IPS-NIHi11 (cell line): ENCODE measurements around the gene OR6K6.

ENCODE experiments used
- DNase-seq: peaks from one replicate; pipeline ENCODE4 v3.0.0; 2012; ENCODE audit warnings: mixed read lengths, low spot score

OR6K6 gene, protein sequence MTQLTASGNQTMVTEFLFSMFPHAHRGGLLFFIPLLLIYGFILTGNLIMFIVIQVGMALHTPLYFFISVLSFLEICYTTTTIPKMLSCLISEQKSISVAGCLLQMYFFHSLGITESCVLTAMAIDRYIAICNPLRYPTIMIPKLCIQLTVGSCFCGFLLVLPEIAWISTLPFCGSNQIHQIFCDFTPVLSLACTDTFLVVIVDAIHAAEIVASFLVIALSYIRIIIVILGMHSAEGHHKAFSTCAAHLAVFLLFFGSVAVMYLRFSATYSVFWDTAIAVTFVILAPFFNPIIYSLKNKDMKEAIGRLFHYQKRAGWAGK

GRCh38 chr1:158754420-158754819 lies at the start of gene OR6K6:
OR6K6 (plus strand) TSS chr1:158754720; CDS start chr1:158754888, 168 bp downstream.
- no peak for DNase-seq

DNA sequence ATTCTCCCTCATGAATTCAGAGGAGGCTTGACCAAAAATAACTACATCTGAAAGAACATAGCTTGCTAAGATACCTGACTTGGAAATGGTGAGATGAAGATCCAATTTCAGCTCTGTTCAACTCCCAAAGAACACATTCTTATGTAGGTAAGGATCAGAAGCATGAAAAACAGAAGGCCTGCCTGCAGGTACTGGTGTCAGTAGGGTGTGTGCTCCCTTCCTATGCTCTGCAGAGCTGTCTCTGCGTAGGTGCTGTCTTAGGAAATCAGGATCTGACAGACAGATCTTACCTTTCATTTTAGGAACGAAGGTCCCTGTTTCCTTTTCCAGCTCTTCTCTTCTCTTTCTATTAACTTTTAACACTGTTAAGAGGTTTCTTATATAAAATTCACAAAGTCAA lies 48.4 kb upstream of the OR6K6 start:
- no peak for DNase-seq

GRCh38 chr1:158711098-158711497 lies 43.4 kb upstream of the OR6K6 start:
- DNase-seq = no peak

DNA sequence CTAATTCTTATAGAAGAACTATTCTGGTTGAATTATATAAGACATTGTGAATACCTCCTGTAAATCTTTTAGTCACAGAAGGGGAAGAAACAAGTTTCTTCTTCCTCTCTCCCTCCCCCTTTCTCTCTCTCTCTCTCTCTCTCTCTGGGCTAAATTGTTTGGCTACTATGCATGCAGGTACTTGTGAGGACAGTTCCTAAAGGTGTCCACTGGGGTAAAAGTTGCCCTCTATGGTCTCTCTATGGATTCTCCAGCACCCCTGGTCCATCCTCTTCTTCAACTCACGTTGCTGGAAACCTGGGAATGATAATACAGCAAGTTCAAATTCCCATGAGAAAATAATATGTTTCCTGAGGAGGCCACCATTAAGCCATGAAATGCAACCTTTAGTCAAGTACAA lies 39.8 kb upstream of the OR6K6 start:
- DNase-seq = no peak

- DNase-seq = no peak
Observed at GRCh38 chr1:158716335-158716734, 38.2 kb upstream of the OR6K6 start.

DNA sequence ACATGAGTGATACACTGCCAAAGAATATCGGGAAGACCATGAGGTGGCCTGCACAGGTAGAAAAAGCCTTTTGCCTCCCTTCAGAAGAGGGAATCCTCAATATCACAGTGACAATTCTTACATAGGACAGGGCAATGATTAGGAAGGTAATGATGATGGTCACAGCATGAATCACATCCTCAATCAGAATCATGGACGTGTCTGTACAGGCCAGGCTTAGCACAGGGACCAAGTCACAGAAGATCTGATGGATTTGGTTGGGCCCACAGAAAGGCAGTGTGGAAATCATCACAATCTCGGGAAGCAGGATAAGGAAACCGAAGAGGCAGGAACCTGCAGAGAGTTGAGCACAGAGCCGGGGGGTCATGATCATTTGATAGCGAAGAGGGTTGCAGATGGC lies 37.2 kb upstream of the OR6K6 start:
- no peak for DNase-seq

GRCh38 chr1:158719664-158720063 lies 34.9 kb upstream of the OR6K6 start:
- no peak for DNase-seq

GRCh38 chr1:158720620-158721019 lies 33.9 kb upstream of the OR6K6 start, which contains the start of gene OR6K3:
OR6K3 (minus strand) TSS chr1:158720720; CDS start chr1:158718115, 2,605 bp downstream.
- DNase-seq = no peak

DNA sequence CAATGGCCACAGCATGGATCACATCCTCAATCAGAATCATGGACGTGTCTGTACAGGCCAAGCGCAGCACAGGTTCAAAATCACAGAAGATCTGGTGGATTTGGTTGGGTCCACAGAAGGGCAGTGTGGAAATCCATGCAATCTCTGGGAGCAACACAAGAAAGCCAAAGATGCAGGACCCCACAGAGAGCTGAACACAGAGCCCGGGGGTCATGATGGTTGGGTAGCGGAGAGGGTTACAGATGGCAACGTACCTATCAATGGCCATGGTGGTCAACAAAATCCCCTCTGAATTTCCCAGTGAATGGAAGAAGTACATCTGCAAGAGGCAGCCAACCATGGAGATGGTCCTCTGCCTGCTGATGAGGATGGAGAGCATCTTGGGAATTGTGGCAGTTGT lies 30.1 kb upstream of the OR6K6 start:
- no peak for DNase-seq

GRCh38 chr1:158728510-158729225 lies 25.9 kb upstream of the OR6K6 start:
- DNase-seq = no peak

- no peak for DNase-seq
Observed at GRCh38 chr1:158730453-158730852, 24.1 kb upstream of the OR6K6 start.

GRCh38 chr1:158731707-158732106 lies 22.8 kb upstream of the OR6K6 start:
- DNase-seq = no peak

DNA sequence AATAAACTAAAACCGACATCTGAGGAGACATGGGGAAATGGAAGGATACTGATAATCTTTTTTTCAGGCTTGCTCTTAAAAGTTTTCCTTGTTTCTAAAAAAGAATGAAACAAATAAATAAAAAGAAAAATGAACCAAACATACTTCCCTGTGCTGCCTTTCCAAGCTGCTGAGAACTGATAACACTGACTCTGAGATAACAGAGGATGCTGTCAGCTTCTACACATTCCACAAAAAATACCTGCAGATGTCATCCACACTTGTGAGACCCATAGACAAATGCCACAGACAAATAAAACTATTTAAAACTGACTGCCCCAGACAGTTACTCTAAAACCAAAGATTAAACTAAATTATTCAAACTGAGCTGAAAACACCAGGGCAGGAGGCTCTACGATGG lies 22.0 kb upstream of the OR6K6 start:
- no peak for DNase-seq

DNA sequence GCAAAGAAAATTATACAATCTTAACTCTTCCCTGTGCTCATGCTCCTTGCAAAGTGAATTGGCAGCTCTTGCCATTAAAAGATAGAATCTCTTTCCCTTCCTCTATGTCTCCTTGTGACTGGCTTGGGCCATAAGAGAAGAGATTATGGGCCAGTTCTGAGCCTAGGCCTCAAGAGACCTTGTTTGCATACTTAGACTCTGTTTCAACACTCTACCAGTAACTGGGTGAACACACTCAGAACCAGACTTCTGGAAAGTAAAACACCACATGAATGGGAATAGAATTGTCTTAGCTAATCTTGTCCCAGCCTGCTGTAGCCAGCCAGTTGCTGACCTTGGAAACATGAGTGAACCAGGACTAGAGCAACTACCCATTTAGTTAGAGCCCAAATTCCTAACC lies 18.7 kb upstream of the OR6K6 start:
- DNase-seq = no peak

DNA sequence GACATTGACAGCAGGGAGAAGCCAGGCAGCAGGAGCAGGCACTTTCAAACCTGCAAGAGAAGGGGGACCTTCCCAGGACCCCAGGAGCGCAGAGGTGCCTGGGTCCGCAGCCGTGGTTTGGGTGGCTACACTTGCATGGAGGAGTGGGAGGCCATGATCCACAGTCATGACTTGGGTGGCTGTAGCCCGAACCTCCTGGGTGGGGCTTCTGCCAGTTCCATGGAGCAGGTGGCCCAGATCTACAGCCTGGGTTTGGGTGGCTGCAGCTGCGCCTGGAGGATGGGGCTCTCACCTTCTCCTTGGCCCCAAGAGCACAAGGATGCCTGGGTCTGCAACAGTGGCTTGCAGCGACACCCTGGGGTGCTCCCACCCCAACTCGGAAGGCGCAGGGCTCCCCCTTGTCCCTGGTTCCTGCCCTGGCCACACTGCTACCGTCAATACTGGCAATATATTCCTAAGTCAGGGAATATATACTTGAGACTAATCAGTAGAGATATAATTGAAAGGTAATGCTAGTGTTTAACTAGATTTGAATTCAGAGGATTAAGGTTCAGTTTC lies 2.3 kb upstream of the OR6K6 start:
- no peak for DNase-seq

DNA sequence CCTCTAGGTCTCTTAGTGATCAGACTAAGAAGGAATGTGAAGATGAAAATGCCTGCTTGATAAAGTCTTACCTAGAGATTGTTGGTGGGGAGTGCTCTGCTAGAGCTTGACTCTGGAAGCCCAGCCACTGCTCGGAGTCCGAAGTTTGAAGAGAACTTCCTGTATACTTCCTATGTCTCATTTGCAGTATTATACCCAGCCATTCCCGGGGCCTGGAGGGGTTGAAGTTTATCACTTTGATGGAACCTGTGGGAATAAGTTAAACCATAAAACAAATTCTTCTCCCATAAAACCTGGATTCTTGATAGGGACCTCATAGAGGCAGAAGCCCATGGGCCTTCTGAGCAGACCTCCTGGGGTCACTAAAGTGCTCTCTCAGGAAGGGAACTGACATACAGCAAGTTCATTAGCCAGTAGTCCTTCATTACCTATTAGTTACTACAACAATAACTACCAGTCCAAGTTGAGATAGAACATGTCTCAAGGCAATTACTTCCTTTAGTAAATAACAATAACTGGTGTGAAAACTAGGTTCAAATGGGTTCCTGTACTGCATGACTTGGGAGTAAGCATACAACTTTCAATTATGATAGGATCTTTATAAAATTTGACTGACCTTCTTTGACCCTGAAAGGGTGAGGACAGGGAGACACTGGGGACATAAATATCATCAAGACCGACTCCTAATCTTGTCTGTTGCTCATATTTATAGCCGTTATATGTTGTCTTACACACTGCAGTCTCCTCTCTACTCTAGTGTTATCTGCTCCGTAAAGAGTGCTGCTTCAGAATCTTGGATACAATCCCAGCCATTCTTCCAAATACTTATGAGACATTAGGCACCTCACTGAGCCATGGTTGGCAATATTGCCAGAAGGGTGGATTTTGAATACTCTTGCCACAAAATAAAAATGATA lies 17.7 kb downstream of the OR6K6 start, which contains the start of gene OR6N1:
TSS of gene OR6N1 (minus strand) at position 246 of the 917 bp plus-strand sequence. CDS start 5,513 bp downstream, outside the sequence.
- DNase-seq = no peak

DNA sequence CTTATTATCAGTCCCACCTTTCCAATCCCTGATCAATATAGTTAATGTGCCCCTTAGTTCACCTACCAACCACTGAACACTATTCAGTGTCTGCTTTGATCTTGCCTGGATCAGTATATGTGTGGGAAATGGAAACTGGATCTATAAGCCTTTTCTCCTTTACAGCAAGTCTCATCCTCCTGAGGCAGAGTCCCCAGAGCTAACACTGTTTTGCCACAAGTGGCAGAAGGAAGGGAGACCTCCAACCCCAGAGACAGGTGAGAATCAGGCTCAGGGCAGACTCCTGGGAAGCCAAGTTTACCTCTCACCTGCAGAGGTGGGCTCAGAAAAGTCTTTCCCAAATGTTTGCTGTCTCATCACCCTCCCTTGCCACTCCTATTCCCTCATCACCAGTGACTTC lies 26.6 kb downstream of the OR6K6 start, which contains the start of gene OR6N2:
TSS of gene OR6N2 (minus strand) at position 101 of the 400 bp plus-strand sequence. CDS start 3,569 bp downstream, outside the sequence.
- no peak for DNase-seq

DNA sequence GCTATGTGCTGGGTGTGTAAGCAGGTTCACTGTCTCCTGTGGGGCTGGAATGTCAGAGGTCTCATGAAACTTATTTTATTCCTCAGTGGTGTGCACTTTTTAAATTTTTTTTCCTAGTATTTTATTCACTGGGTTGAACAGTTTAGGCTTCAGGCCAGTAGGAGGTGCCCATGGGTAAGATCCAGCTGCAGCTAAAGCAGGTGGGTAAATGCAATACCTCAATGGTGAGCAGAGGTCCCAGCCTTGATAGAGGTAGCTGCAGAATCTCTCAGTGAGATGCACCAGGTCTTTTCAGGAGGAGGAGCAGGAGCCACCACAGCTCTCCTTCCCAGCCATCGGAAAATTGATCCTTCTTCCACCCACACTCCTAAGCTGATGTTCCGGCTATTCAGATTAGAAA lies 39.1 kb downstream of the OR6K6 start:
- peak; percentile 27 for DNase-seq

- DNase-seq = no peak
Observed at GRCh38 chr1:158794247-158794646, 39.7 kb downstream of the OR6K6 start.

- no peak for DNase-seq
Observed at GRCh38 chr1:158798531-158798930, 44.0 kb downstream of the OR6K6 start.

- no peak for DNase-seq
Observed at GRCh38 chr1:158799689-158800088, 45.2 kb downstream of the OR6K6 start.

DNA sequence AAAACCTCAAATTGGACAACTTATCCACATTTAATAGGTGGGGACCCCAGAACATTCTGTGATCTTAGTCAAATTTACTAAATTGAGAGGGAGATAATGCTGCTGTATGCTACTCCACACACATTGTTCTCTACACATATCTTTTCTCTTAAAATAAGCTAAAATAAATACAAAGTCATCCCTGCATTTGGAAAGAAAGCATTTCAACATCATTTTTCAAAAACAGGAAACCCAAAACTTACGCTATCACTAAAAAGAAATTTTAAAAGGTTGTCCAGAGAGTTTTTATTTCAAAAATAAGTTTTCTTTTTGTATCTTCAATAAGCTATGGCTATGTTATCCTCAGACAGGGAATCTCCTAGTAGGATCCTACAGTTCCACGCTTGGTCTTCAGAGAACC lies 46.0 kb downstream of the OR6K6 start:
- no peak for DNase-seq
